ENCODE measurements around the gene BCL11B.

BCL11B gene

DNA sequence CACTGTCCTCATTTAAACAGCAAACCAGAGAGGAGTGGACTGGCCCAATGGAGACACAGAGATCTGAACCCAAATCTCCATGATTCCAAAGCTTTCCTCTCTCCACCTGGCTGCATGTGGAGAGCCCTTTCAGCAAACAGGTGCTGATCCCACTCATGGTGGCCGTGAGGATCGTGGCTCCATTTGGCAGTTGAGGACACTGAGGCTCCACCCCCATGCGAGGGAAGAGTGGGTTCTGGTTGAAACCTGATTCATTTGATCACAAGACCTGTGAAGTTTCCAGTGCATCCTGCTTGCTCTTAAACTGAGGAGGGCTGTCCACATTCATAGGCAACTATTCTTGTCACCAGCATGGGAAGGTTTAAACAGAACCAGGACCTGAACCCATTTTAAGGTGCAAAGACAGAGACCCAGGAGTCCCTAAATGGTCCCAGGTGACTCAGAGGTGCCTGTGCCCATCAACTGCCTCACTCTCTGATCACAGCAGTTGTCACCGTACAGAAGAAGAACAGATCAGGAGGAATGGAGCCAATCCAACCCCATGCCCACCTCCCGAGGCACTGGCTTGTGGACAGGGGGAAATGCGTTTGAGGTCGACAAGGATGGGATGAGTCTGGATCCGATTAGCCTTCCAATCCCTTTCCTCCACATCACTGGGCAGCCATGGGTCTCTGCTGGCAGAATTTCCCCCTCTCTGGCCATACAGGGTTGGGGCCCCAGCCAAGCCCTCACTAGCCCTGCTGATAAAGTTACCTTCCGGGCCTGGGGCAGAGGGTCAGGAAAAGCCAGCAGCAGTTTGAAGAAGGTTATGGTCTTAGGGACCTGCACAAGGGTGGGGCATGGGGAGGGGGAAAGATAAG, 45.5 kb upstream of the BCL11B start:
- TF ChIP-seq CTCF (IDR thresholded peaks at IDR 0.05; ENCODE audit: low read length, missing control alignments), result no peak
- H3K4me3 ChIP-seq (replicated peaks; ENCODE audit: low read depth, low read length), result no peak overlapping the region
- DNase-seq (ENCODE audit: low read depth), result no peak

DNA sequence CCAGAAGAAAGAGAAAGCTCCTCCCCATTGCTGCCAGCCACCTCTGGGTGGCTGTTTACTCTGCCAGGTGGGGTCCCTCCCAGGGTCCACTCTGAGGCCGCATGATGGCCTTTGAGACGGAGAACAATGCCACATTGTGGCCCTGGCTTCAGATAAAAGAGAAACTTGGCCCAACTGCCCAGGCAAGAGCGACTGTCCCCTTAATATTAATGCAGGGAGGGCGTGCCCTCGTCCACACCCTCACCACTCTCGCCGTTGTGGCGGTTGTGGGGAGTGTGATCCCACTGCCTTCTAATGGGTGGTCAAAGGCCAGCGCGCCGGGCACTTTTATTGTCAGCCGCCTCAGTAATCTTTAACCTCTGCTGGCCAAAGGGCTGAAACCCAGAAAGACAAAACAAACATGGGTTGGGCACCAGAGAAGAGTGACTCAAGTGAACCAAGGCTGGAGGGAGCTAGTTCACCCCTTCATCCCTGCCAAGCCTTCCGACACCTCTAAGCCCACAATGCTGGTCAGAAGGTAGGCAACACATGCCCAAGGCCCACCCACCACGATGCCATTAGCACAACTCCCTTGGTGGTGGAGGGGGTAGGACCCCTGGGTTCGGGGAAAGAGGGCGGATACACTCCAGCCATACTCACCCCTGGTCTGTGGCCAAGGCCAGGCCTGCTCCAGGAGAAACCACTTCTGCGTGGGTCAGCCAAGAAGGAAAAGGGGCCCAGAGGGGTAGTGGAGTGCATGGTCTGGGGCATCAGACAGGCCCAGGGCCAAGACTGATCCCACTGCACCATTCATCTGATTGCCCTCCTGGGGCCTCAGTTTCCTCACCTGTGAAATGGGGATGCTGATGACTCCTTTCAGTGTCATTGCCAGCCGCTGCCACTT, 44.5 kb upstream of the BCL11B start:
- no peak for DNase-seq (ENCODE audit: low read depth)
- H3K4me3 ChIP-seq (replicated peaks; ENCODE audit: low read depth, low read length), result no peak overlapping the region
- no peak for TF ChIP-seq CTCF (IDR thresholded peaks at IDR 0.05; ENCODE audit: low read length, missing control alignments)

GRCh38 chr14:99315197-99315596, 43.2 kb upstream of the BCL11B start:
- TF ChIP-seq CTCF (IDR thresholded peaks at IDR 0.05; ENCODE audit: low read length, missing control alignments), result no peak
- H3K4me3 ChIP-seq (replicated peaks; ENCODE audit: low read depth, low read length), result no peak overlapping the region
- no peak for DNase-seq (ENCODE audit: low read depth)

GRCh38 chr14:99314623-99315022, 42.6 kb upstream of the BCL11B start:
- DNase-seq (ENCODE audit: low read depth), result no peak
- no peak overlapping the region for H3K4me3 ChIP-seq (replicated peaks; ENCODE audit: low read depth, low read length)
- no peak for TF ChIP-seq CTCF (IDR thresholded peaks at IDR 0.05; ENCODE audit: low read length, missing control alignments)

GRCh38 chr14:99313234-99313633, 41.2 kb upstream of the BCL11B start:
- DNase-seq (ENCODE audit: low read depth), result no peak
- no peak overlapping the region for H3K4me3 ChIP-seq (replicated peaks; ENCODE audit: low read depth, low read length)
- no peak for TF ChIP-seq CTCF (IDR thresholded peaks at IDR 0.05; ENCODE audit: low read length, missing control alignments)

DNA sequence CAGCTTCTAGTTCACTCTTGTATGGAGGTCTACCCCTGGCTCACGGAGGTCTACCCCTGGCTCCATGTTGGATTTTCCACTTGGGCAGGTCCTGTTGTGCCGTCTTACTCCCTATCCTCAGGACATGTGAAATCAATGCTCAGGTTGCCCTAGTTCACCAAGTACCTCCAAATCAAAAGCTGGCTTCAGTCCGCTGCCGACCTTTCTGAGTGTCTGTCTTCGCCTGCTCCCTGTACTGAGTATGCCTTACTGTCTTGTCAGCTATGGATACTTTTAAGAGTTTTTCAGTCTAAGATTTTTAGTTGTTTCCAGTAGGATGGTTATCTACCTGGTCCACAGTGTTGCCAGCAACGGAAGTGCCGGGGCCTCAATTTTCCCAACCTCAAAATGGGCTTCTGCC, 40.1 kb upstream of the BCL11B start:
- TF ChIP-seq CTCF (IDR thresholded peaks at IDR 0.05; ENCODE audit: low read length, missing control alignments), result no peak
- no peak for DNase-seq (ENCODE audit: low read depth)
- H3K4me3 ChIP-seq (replicated peaks; ENCODE audit: low read depth, low read length), result no peak overlapping the region
